Transverse colon (tissue), 4 donors: ENCODE results near the gene MARCKSL1.

Source experiments
- POLR2A ChIP-seq: fragments of 450-650 bp; IDR thresholded peaks from one replicate; pipeline ENCODE4 v1.6.1; 2016; ENCODE audit warnings: antibody characterized with exemption, mild to moderate bottlenecking, moderate library complexity
- POLR2AphosphoS5 ChIP-seq, 3 donors: sonication (generic); formaldehyde crosslinking; IDR thresholded peaks; one replicate each; pipeline ENCODE4 v1.6.1; 2016; ENCODE audit warnings: antibody characterized with exemption in 3 of 3
- TF ChIP-seq, protein P1 (sequence below), 5 experiments: fragments of 200-600 bp in 3 of 5; fragments of 450-650 bp in 2 of 5; sonication (generic) in 3 of 5; IDR thresholded peaks; 1 replicate in 2 of 5; 2 replicates in 3 of 5; pipeline ENCODE4 v1.5.1; 2016 to 2017; ENCODE audit warnings: antibody characterized with exemption in 5 of 5, inconsistent platforms in 3 of 5, mild to moderate bottlenecking in 2 of 5, moderate library complexity in 1 of 5

DNA sequence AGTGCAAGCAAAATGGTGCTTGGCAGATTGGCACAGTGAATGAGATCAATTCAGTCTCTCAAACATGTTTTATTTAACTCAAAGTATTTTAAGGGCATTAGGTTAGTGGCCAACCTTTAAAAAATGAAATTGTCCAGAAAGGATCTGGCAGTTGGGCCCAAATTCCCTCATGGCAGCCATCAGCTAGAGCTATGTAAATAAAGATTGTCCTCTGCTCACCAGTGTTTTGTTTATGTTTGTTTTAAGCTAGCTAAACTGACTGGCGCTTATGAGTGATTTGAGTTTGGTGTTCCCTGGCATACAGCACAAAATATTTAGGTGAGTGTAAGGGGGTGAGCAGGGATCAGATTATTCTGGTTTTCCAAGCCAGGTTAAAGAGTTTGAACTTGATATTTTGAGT lies 26.1 kb downstream of the MARCKSL1 start:
- TF ChIP-seq POLR2AphosphoS5 (IDR thresholded peaks at IDR 0.05) (no peak), POLR2A (no peak)
- TF ChIP-seq, protein P1, sequence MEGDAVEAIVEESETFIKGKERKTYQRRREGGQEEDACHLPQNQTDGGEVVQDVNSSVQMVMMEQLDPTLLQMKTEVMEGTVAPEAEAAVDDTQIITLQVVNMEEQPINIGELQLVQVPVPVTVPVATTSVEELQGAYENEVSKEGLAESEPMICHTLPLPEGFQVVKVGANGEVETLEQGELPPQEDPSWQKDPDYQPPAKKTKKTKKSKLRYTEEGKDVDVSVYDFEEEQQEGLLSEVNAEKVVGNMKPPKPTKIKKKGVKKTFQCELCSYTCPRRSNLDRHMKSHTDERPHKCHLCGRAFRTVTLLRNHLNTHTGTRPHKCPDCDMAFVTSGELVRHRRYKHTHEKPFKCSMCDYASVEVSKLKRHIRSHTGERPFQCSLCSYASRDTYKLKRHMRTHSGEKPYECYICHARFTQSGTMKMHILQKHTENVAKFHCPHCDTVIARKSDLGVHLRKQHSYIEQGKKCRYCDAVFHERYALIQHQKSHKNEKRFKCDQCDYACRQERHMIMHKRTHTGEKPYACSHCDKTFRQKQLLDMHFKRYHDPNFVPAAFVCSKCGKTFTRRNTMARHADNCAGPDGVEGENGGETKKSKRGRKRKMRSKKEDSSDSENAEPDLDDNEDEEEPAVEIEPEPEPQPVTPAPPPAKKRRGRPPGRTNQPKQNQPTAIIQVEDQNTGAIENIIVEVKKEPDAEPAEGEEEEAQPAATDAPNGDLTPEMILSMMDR (IDR thresholded peaks at IDR 0.05) = no peak
